Keratinocyte (primary cell): ENCODE measurements around the gene CASZ1. TPM values are rescaled to one million over a fixed set of nuclear protein-coding genes. Genes with fewer than 3 reads are reported as not detected.

Experiments
- DNase-seq: peaks from one replicate; pipeline ENCODE4 v3.0.0-alpha.2; 2011; ENCODE audit warnings: low read depth, missing footprints, low spot score
- FAIRE-seq: peaks from 2 replicates; lab custom pipeline; 2011; peaks lifted over from hg19 to GRCh38; lab: Jason Lieb, UNC
- H2AFZ ChIP-seq: 2 replicates; pipeline ENCODE4 v1.6.0; 2012; ENCODE audit warnings: low read length, control low read depth, inconsistent platforms; ENCODE audit not compliant: control insufficient read depth
- H3K27ac ChIP-seq: 2 replicates; pipeline ENCODE4 v1.5.1; 2011; ENCODE audit warnings: low read length; ENCODE audit not compliant: control insufficient read depth, insufficient read depth
- H3K27me3 ChIP-seq: 3 replicates; pipeline ENCODE4 v1.6.0; 2011; ENCODE audit warnings: low read length; ENCODE audit not compliant: control insufficient read depth, insufficient read depth; ENCODE audit errors: extremely low read depth
- H3K36me3 ChIP-seq, 2 experiments: 2 replicates in 1 of 2; 3 replicates in 1 of 2; pipeline ENCODE4 v1.5.1; 2011; ENCODE audit warnings: low read length in 2 of 2, mild to moderate bottlenecking in 1 of 2; ENCODE audit not compliant: control insufficient read depth in 2 of 2, insufficient read depth in 2 of 2; ENCODE audit errors: extremely low read depth in 1 of 2
- H3K4me1 ChIP-seq: 3 replicates; pipeline ENCODE4 v1.5.1; 2011; ENCODE audit warnings: low read length; ENCODE audit not compliant: control insufficient read depth, insufficient read depth; ENCODE audit errors: extremely low read depth
- H3K4me2 ChIP-seq: 3 replicates; pipeline ENCODE4 v1.6.0; 2011; ENCODE audit warnings: low read depth, low read length; ENCODE audit not compliant: control insufficient read depth, insufficient read depth; ENCODE audit errors: extremely low read depth
- H3K4me3 ChIP-seq, 3 experiments: fragments of 200-600 bp in 1 of 3; sonication (generic) in 1 of 3; 2 replicates in 2 of 3; 3 replicates in 1 of 3; pipeline ENCODE4 v1.5.1; 2011 to 2016; ENCODE audit warnings: low read length in 3 of 3, mild to moderate bottlenecking in 3 of 3, control low read depth in 2 of 3, inconsistent platforms in 1 of 3, low read depth in 1 of 3, mixed read lengths in 1 of 3, mixed run types in 1 of 3, moderate library complexity in 1 of 3; ENCODE audit not compliant: control insufficient read depth in 2 of 3, insufficient read depth in 2 of 3; ENCODE audit errors: extremely low read depth in 1 of 3
- H3K79me2 ChIP-seq: 2 replicates; pipeline ENCODE4 v1.6.0; 2012; ENCODE audit warnings: low read length; ENCODE audit not compliant: control insufficient read depth, insufficient read depth
- H3K9ac ChIP-seq: 3 replicates; pipeline ENCODE4 v1.6.0; 2011; ENCODE audit warnings: low read length; ENCODE audit not compliant: control insufficient read depth, insufficient read depth; ENCODE audit errors: extremely low read depth
- H3K9me1 ChIP-seq: 3 replicates; pipeline ENCODE4 v1.6.0; 2011; ENCODE audit warnings: low read length; ENCODE audit not compliant: control insufficient read depth, insufficient read depth; ENCODE audit errors: extremely low read depth
- H3K9me3 ChIP-seq: 2 replicates; pipeline ENCODE4 v1.5.1; 2012; ENCODE audit warnings: low read depth, low read length; ENCODE audit not compliant: control insufficient read depth
- H4K20me1 ChIP-seq: 3 replicates; pipeline ENCODE4 v1.6.0; 2011; ENCODE audit warnings: low read length; ENCODE audit not compliant: control insufficient read depth, insufficient read depth; ENCODE audit errors: extremely low read depth
- EZH2 ChIP-seq: IDR thresholded peaks from one replicate; pipeline ENCODE4 v1.6.1; 2012; ENCODE audit warnings: inconsistent platforms, mild to moderate bottlenecking, low read length, moderate library complexity
- dilution Hi-C: fragments of 300-500 bp; cut with MboI; formaldehyde crosslinking; loops from one replicate; pipeline ENCODE4 v1.7.0; 2020; ENCODE audit warnings: low sequenced_read_pairs; ENCODE audit not compliant: extremely low pct_ligation_motif_present
- polyA plus RNA-seq, 5 experiments: library from polyadenylated mRNA; depleted of rRNA in 3 of 5; stranded (reverse) in 3 of 5; stranded (forward) in 1 of 5; unstranded in 1 of 5; fragments of >200 nt; gene quantifications; 1 replicate in 1 of 5; 2 replicates in 3 of 5; 3 replicates in 1 of 5; pipeline versions ENCODE4 v1.2.1 to v1.2.3, GENCODE V29; 2011 to 2012; ENCODE audit warnings: missing spikeins in 2 of 5, low read depth in 1 of 5, low replicate concordance in 1 of 5
- TF ChIP-seq, protein P1 (sequence below), 3 experiments: IDR thresholded peaks in 1 of 3; conservative IDR thresholded peaks in 1 of 3; optimal IDR thresholded peaks in 1 of 3; 2 replicates in 2 of 3; 3 replicates in 1 of 3; pipeline versions ENCODE3 to v1.5.1; 2011; ENCODE audit warnings: low read length in 3 of 3, mild to moderate bottlenecking in 3 of 3, moderate library complexity in 2 of 3, control low read depth in 1 of 3, inconsistent platforms in 1 of 3; ENCODE audit not compliant: insufficient read depth in 2 of 3; ENCODE audit errors: extremely low read depth in 1 of 3

The CASZ1 gene
- polyA plus RNA-seq, 1 donor (not counting 4 experiments of a cell fraction or from before 2014, with no cell fraction given) = 2.8 TPM

DNA sequence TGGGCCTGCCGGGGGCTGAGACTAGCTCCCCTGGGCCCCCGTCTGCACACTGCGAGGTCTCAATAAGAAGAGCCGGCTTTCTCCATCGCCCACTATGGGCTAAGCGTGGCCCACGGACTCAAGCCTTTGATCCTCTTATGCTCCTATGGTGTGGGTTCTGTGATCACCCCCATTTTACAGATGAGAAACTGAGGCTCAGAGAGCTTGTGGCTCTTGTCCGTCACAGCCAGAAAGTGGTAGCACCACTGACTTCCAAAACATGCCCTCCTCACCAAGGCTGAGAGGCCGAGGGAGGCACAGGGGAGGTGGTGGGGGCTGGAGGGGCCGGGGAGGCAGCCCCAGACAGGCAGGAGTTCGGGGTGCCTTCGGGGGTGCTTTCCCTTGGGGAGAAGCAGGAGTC is 39.0 kb upstream of the CASZ1 start:
- Histone ChIP-seq H3K4me2 (no peak overlapping the region), H3K36me3 (no peaks in the 10 kb centered on the region), H3K4me1 (peaks cover 17% of the 10 kb centered on the region), H3K9ac (no peak overlapping the region), H3K9me3 (no peaks in the 10 kb centered on the region), H3K9me1 (no peaks in the 10 kb centered on the region), H4K20me1 (no peaks in the 10 kb centered on the region), H2AFZ (no peak overlapping the region), H3K27me3 (no peaks in the 10 kb centered on the region), H3K27ac (no peak overlapping the region), H3K4me3 (no peak overlapping the region), H3K79me2 (no peaks in the 10 kb centered on the region)
- DNase-seq (no peak), FAIRE-seq (no peak)
- TF ChIP-seq, protein P1, sequence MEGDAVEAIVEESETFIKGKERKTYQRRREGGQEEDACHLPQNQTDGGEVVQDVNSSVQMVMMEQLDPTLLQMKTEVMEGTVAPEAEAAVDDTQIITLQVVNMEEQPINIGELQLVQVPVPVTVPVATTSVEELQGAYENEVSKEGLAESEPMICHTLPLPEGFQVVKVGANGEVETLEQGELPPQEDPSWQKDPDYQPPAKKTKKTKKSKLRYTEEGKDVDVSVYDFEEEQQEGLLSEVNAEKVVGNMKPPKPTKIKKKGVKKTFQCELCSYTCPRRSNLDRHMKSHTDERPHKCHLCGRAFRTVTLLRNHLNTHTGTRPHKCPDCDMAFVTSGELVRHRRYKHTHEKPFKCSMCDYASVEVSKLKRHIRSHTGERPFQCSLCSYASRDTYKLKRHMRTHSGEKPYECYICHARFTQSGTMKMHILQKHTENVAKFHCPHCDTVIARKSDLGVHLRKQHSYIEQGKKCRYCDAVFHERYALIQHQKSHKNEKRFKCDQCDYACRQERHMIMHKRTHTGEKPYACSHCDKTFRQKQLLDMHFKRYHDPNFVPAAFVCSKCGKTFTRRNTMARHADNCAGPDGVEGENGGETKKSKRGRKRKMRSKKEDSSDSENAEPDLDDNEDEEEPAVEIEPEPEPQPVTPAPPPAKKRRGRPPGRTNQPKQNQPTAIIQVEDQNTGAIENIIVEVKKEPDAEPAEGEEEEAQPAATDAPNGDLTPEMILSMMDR (optimal IDR thresholded peaks at IDR 0.05 in 1 of 3, IDR thresholded peaks at IDR 0.05 in 1 of 3, conservative IDR thresholded peaks at IDR 0.05 in 1 of 3; ENCODE audit: extremely low read depth in 1 of 3, insufficient read depth in 2 of 3, low read length in 3 of 3) = no peak
- TF ChIP-seq EZH2 = no peak
- dilution Hi-C loops = no loop called here

DNA sequence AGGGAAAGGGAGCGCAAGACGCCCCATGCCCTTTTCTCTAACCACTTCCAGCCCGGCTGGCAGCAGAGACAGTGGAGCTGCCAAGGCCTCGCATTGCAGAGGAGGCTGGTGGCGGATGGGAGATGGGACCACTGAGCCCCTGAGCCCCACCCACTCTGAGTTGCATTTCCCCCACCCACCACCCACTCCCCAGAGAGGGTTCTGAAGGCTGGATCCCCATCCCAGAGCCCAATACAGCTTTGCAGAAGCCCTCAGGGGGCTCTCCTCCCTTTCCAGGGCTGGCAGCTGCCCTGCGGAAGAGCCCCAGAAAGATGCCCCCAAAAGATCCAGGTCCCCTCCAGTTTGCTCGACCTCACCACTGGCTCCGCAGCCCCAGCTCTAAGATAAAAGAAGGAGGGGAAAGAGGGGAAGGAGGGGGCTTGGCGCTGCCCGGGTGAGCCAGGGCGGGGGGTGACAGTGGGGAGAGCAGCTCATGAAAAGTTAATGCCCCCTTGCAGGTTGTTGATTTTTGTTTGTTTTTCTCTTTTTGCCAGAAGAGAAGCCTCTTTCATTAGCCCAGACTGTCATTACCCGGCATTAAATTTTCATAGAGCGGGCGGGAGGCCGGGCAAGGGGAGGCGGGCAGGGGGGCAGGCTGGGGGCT is 38.4 kb upstream of the CASZ1 start:
- no peak overlapping the region for H3K4me3 ChIP-seq
- H3K9me1 ChIP-seq = no peaks in the 10 kb centered on the region
- no peak for TF ChIP-seq EZH2
- TF ChIP-seq, protein P1 (optimal IDR thresholded peaks at IDR 0.05 in 1 of 3, IDR thresholded peaks at IDR 0.05 in 1 of 3, conservative IDR thresholded peaks at IDR 0.05 in 1 of 3; ENCODE audit: extremely low read depth in 1 of 3, insufficient read depth in 2 of 3, low read length in 3 of 3) = no peak
- FAIRE-seq (no peak), DNase-seq (no peak)
- no peak overlapping the region for H3K4me2 ChIP-seq
- no peak overlapping the region for H2AFZ ChIP-seq
- no peaks in the 10 kb centered on the region for H4K20me1 ChIP-seq
- H3K4me1 ChIP-seq = peaks cover 19% of the 10 kb centered on the region
- dilution Hi-C loops = no loop called here
- no peak overlapping the region for H3K9ac ChIP-seq
- H3K79me2 ChIP-seq = no peaks in the 10 kb centered on the region
- H3K27me3 ChIP-seq = no peaks in the 10 kb centered on the region
- H3K36me3 ChIP-seq = no peaks in the 10 kb centered on the region
- H3K9me3 ChIP-seq = no peaks in the 10 kb centered on the region
- no peak overlapping the region for H3K27ac ChIP-seq
